Subcutaneous adipose tissue (tissue), 4 donors: ENCODE results near the gene USP13. TPM values are rescaled to one million over a fixed set of nuclear protein-coding genes. Genes with fewer than 3 reads are reported as not detected.

Experiments used
- total RNA-seq, 4 donors: library from RNA; depleted of rRNA; stranded (reverse); fragments of >200 nt; gene quantifications; one replicate each; pipeline ENCODE4 v1.1.0, GENCODE V29; 2016
- TF ChIP-seq, protein P1 (sequence below): fragments of 450-650 bp; IDR thresholded peaks from one replicate; pipeline ENCODE4 v1.5.1; 2016; ENCODE audit warnings: low read depth, mild to moderate bottlenecking, control low read depth, antibody characterized with exemption, moderate library complexity

USP13 gene
- total RNA-seq, 4 donors from 2014 or later: 9.9 to 59.0 (median 15.5) TPM

GRCh38 chr3:179738998-179739397, 86.2 kb downstream of the USP13 start:
- TF ChIP-seq, protein P1, sequence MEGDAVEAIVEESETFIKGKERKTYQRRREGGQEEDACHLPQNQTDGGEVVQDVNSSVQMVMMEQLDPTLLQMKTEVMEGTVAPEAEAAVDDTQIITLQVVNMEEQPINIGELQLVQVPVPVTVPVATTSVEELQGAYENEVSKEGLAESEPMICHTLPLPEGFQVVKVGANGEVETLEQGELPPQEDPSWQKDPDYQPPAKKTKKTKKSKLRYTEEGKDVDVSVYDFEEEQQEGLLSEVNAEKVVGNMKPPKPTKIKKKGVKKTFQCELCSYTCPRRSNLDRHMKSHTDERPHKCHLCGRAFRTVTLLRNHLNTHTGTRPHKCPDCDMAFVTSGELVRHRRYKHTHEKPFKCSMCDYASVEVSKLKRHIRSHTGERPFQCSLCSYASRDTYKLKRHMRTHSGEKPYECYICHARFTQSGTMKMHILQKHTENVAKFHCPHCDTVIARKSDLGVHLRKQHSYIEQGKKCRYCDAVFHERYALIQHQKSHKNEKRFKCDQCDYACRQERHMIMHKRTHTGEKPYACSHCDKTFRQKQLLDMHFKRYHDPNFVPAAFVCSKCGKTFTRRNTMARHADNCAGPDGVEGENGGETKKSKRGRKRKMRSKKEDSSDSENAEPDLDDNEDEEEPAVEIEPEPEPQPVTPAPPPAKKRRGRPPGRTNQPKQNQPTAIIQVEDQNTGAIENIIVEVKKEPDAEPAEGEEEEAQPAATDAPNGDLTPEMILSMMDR: no peak

DNA sequence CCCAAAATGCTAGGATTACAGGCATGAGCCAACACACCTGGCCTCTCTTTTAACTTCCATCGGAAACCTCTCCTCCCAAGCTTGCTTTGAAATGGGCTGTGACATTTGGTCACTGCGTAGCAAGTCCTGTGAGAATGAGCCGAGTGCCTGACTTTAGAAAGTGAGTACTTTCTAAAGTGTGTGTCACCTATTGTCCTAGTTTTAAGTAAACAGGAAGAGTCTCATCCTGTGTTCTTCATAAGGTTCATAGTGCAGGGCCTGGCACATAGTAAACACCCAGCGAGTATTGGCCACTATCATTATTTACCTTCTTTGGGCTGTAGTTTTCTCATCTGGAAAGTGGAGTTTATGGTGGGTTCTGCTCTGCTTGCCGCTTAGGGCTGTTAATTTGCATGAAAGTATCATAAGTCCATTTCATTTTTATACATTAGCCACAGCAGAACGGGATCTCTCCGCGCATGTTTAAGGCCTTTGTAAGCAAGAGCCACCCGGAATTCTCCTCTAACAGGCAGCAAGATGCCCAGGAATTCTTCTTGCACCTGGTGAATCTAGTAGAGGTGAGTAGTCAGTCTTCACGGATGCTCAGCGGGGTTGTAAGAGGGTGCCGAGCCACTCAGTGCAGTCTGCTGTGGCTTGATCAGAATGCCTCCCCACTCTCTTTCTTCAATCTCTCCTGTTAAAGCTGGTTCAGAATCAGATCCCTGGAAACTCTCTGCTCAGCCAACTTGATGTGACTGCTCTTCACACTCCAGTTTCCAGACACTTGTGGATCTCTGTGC, 87.2 kb downstream of the USP13 start:
- TF ChIP-seq, protein P1: no peak

GRCh38 chr3:179743913-179744312, 91.1 kb downstream of the USP13 start:
- TF ChIP-seq, protein P1: no peak

GRCh38 chr3:179744667-179745066, 91.8 kb downstream of the USP13 start:
- TF ChIP-seq, protein P1: no peak

GRCh38 chr3:179745079-179745478, 92.2 kb downstream of the USP13 start:
- TF ChIP-seq, protein P1: no peak

GRCh38 chr3:179745716-179746115, 92.9 kb downstream of the USP13 start:
- TF ChIP-seq, protein P1: no peak

DNA sequence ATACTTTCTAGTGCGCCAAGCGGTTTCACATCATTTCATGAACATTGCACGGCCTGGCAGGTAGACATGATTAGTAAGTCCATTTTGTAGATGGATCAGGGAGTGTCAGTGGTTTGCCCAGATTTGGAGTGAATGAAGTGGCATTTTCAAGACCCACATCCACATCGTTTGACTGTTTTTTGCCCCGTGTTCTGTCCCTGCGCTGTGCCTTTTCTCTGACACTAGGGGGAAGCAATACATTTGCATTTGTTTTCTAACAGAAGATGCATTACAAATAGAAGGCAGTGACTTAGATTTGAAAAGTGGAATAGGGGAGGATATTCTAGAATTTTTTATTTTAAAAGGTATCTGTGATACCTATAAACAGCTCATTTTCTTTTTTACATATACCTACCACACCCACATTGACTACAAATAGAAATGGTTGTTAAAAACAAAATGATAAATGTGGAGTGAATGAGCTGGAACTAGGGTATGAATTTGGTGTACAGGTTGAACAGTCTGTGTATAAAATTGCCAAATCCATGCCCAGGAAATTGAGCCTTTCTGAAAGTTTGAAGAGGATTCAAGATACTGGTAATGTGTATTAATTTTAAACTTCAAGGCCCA, 98.0 kb downstream of the USP13 start:
- TF ChIP-seq, protein P1: no peak
